ENCODE results near the gene RANBP3.
A peak's percentile ranks its signal among the peaks of the same experiment; 100 is the strongest.

RANBP3 gene

DNA sequence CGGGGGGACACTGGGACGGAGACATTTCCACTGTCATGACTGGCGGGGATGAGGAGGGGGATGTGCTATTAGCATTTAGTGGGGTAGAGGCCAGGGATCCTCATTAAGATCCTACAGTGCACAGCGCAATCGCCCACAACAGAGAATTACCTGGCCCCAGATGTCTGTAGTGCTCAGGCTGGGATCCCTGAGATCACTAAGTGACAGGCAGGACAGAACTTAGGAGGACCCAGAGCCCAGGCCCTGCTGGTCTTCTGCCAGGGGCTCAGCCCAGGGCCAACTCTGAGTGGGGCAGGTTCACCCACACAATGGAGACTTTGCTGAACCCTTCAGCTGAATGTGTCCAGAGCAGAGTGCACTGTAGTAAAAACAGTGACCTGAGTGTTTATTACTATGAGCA, 4.6 kb downstream of the RANBP3 start:
- H3K4ac ChIP-seq (ENCODE audit: low read depth, low read length), result peak overlapping the region; percentile 88
- H3K36me3 ChIP-seq (ENCODE audit: control insufficient read depth in 1 of 2, insufficient read depth in 2 of 2, low read length in 2 of 2), result peaks cover 11 to 17% of the 10 kb centered on the region in 2 experiments
- no peaks in the 10 kb centered on the region for H3K9me3 ChIP-seq (ENCODE audit: insufficient read depth, low read depth, low read length)
- no peak overlapping the region for H4K91ac ChIP-seq (ENCODE audit: low read depth, low read length)
- H4K8ac ChIP-seq (ENCODE audit: low read depth, low read length), result no peak overlapping the region
- no peak overlapping the region for H2AFZ ChIP-seq (ENCODE audit: insufficient read depth, low read length, poor library complexity)
- H2AK5ac ChIP-seq (ENCODE audit: low read length), result no peak overlapping the region
- no peaks in the 10 kb centered on the region for H3K27me3 ChIP-seq (ENCODE audit: insufficient read depth, low read length)
- WGBS (ENCODE audit: extremely low coverage, insufficient coverage, insufficient read length), result no CpG with 5 or more reads among the region's 5 CpGs
- no peak overlapping the region for H3K4me3 ChIP-seq (ENCODE audit: low read depth, low read length)
- peaks cover 5% of the 10 kb centered on the region for H3K79me1 ChIP-seq (ENCODE audit: low read length)
- no peak for DNase-seq
- H3K27ac ChIP-seq (ENCODE audit: low read depth, low read length), result no peak overlapping the region
- no peak overlapping the region for H2BK120ac ChIP-seq (ENCODE audit: insufficient read depth, low read length, poor library complexity)
- H3K18ac ChIP-seq (ENCODE audit: low read length), result no peak overlapping the region
- H3K9ac ChIP-seq (ENCODE audit: low read length), result no peak overlapping the region
- no peak overlapping the region for H3K14ac ChIP-seq (ENCODE audit: low read length)
- no peak overlapping the region for H4K12ac ChIP-seq (ENCODE audit: low read depth, low read length)
- no peak overlapping the region for H2BK5ac ChIP-seq (ENCODE audit: low read depth, low read length, poor library complexity)
- H3K4me2 ChIP-seq (ENCODE audit: low read length), result no peak overlapping the region
- peaks cover 35% of the 10 kb centered on the region for H3K79me2 ChIP-seq (ENCODE audit: control insufficient read depth, insufficient read depth, low read length, poor library complexity)
- H2BK12ac ChIP-seq (ENCODE audit: low read length), result no peak overlapping the region
- H3K4me1 ChIP-seq (ENCODE audit: control insufficient read depth in 1 of 2, insufficient read depth in 2 of 2, low read length in 2 of 2), result peaks cover 16 to 25% of the 10 kb centered on the region in 2 experiments
- H3K23ac ChIP-seq (ENCODE audit: low read length), result no peak overlapping the region

DNA sequence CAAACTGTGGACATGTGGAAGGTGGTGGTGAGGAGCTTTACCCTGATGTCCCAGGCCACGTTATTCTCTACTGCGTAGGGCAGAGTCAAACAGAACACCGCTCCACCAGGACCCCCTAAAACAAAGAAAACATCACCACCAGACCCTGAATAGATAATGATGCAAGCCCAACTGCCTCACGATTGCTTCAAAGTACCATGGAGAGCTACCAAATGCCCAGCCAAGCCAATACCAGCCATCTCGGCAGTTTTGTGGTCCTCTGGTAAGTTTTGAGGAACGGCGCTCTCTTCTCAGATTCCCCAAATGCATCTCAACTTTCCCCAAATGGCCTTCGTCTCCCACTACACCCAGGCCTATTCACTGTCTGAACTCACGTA, 5.6 kb downstream of the RANBP3 start:
- peaks cover 21 to 32% of the 10 kb centered on the region in 2 experiments for H3K4me1 ChIP-seq (ENCODE audit: control insufficient read depth in 1 of 2, insufficient read depth in 2 of 2, low read length in 2 of 2)
- H3K9ac ChIP-seq (ENCODE audit: low read length), result no peak overlapping the region
- H3K4ac ChIP-seq (ENCODE audit: low read depth, low read length), result peak overlapping the region; percentile 91
- no peak overlapping the region for H2AFZ ChIP-seq (ENCODE audit: insufficient read depth, low read length, poor library complexity)
- no peak for DNase-seq
- H2BK12ac ChIP-seq (ENCODE audit: low read length), result no peak overlapping the region
- H3K9me3 ChIP-seq (ENCODE audit: insufficient read depth, low read depth, low read length), result no peaks in the 10 kb centered on the region
- no peak overlapping the region for H3K18ac ChIP-seq (ENCODE audit: low read length)
- no peaks in the 10 kb centered on the region for H3K27me3 ChIP-seq (ENCODE audit: insufficient read depth, low read length)
- H3K79me2 ChIP-seq (ENCODE audit: control insufficient read depth, insufficient read depth, low read length, poor library complexity), result peaks cover 31% of the 10 kb centered on the region
- H3K79me1 ChIP-seq (ENCODE audit: low read length), result no peaks in the 10 kb centered on the region
- H4K91ac ChIP-seq (ENCODE audit: low read depth, low read length), result no peak overlapping the region
- peaks cover 11 to 17% of the 10 kb centered on the region in 2 experiments for H3K36me3 ChIP-seq (ENCODE audit: control insufficient read depth in 1 of 2, insufficient read depth in 2 of 2, low read length in 2 of 2)
- no CpG with 5 or more reads among the region's 9 CpGs for whole genome bisulfite sequencing (ENCODE audit: extremely low coverage, insufficient coverage, insufficient read length)
- no peak overlapping the region for H3K27ac ChIP-seq (ENCODE audit: low read depth, low read length)
- no peak overlapping the region for H2BK120ac ChIP-seq (ENCODE audit: insufficient read depth, low read length, poor library complexity)
- H3K14ac ChIP-seq (ENCODE audit: low read length), result no peak overlapping the region
- H3K4me3 ChIP-seq (ENCODE audit: low read depth, low read length), result no peak overlapping the region
- no peak overlapping the region for H4K8ac ChIP-seq (ENCODE audit: low read depth, low read length)
- H3K23ac ChIP-seq (ENCODE audit: low read length), result no peak overlapping the region
- H2BK5ac ChIP-seq (ENCODE audit: low read depth, low read length, poor library complexity), result no peak overlapping the region
- H3K4me2 ChIP-seq (ENCODE audit: low read length), result no peak overlapping the region
- no peak overlapping the region for H2AK5ac ChIP-seq (ENCODE audit: low read length)
- H4K12ac ChIP-seq (ENCODE audit: low read depth, low read length), result no peak overlapping the region

GRCh38 chr19:5971714-5972354, 6.1 kb downstream of the RANBP3 start:
- Histone ChIP-seq H3K14ac (ENCODE audit: low read length) (no peak overlapping the region), H3K23ac (ENCODE audit: low read length) (no peak overlapping the region), H2BK5ac (ENCODE audit: low read depth, low read length, poor library complexity) (no peak overlapping the region), H2AFZ (ENCODE audit: insufficient read depth, low read length, poor library complexity) (no peak overlapping the region), H2BK12ac (ENCODE audit: low read length) (no peak overlapping the region), H3K36me3 (ENCODE audit: control insufficient read depth in 1 of 2, insufficient read depth in 2 of 2, low read length in 2 of 2) (peaks cover 11 to 17% of the 10 kb centered on the region in 2 experiments), H3K9me3 (ENCODE audit: insufficient read depth, low read depth, low read length) (no peaks in the 10 kb centered on the region), H3K4me2 (ENCODE audit: low read length) (no peak overlapping the region), H4K12ac (ENCODE audit: low read depth, low read length) (no peak overlapping the region), H2BK120ac (ENCODE audit: insufficient read depth, low read length, poor library complexity) (no peak overlapping the region), H3K9ac (ENCODE audit: low read length) (no peak overlapping the region), H3K27ac (ENCODE audit: low read depth, low read length) (no peak overlapping the region), H3K4me1 (ENCODE audit: control insufficient read depth in 1 of 2, insufficient read depth in 2 of 2, low read length in 2 of 2) (peaks cover 24 to 33% of the 10 kb centered on the region in 2 experiments), H3K18ac (ENCODE audit: low read length) (no peak overlapping the region), H3K4me3 (ENCODE audit: low read depth, low read length) (no peak overlapping the region), H3K79me2 (ENCODE audit: control insufficient read depth, insufficient read depth, low read length, poor library complexity) (peaks cover 28% of the 10 kb centered on the region), H3K79me1 (ENCODE audit: low read length) (no peaks in the 10 kb centered on the region), H2AK5ac (ENCODE audit: low read length) (no peak overlapping the region), H3K27me3 (ENCODE audit: insufficient read depth, low read length) (no peaks in the 10 kb centered on the region), H4K8ac (ENCODE audit: low read depth, low read length) (no peak overlapping the region), H3K4ac (ENCODE audit: low read depth, low read length) (peak overlapping the region; percentile 91), H4K91ac (ENCODE audit: low read depth, low read length) (no peak overlapping the region)
- WGBS (ENCODE audit: extremely low coverage, insufficient coverage, insufficient read length), result no CpG with 5 or more reads among the region's 2 CpGs
- no peak for DNase-seq

- Histone ChIP-seq H3K4me2 (ENCODE audit: low read length) (no peak overlapping the region), H3K4me1 (ENCODE audit: control insufficient read depth in 1 of 2, insufficient read depth in 2 of 2, low read length in 2 of 2) (peaks cover 32 to 43% of the 10 kb centered on the region in 2 experiments), H4K8ac (ENCODE audit: low read depth, low read length) (no peak overlapping the region), H3K79me2 (ENCODE audit: control insufficient read depth, insufficient read depth, low read length, poor library complexity) (peaks cover 24% of the 10 kb centered on the region), H3K36me3 (ENCODE audit: control insufficient read depth in 1 of 2, insufficient read depth in 2 of 2, low read length in 2 of 2) (peaks cover 11 to 18% of the 10 kb centered on the region in 2 experiments), H3K18ac (ENCODE audit: low read length) (no peak overlapping the region), H4K91ac (ENCODE audit: low read depth, low read length) (no peak overlapping the region), H3K79me1 (ENCODE audit: low read length) (peaks cover 2% of the 10 kb centered on the region), H3K23ac (ENCODE audit: low read length) (no peak overlapping the region), H3K4me3 (ENCODE audit: low read depth, low read length) (no peak overlapping the region), H3K4ac (ENCODE audit: low read depth, low read length) (no peak overlapping the region), H4K12ac (ENCODE audit: low read depth, low read length) (no peak overlapping the region), H2BK5ac (ENCODE audit: low read depth, low read length, poor library complexity) (no peak overlapping the region), H2AFZ (ENCODE audit: insufficient read depth, low read length, poor library complexity) (no peak overlapping the region), H3K14ac (ENCODE audit: low read length) (no peak overlapping the region), H2AK5ac (ENCODE audit: low read length) (no peak overlapping the region), H3K27ac (ENCODE audit: low read depth, low read length) (no peak overlapping the region), H3K9me3 (ENCODE audit: insufficient read depth, low read depth, low read length) (no peaks in the 10 kb centered on the region), H3K9ac (ENCODE audit: low read length) (no peak overlapping the region), H3K27me3 (ENCODE audit: insufficient read depth, low read length) (no peaks in the 10 kb centered on the region), H2BK120ac (ENCODE audit: insufficient read depth, low read length, poor library complexity) (no peak overlapping the region), H2BK12ac (ENCODE audit: low read length) (no peak overlapping the region)
- WGBS (ENCODE audit: extremely low coverage, insufficient coverage, insufficient read length), result no CpG with 5 or more reads among the region's 8 CpGs
- no peak for DNase-seq
These were observed 8.5 kb downstream of the RANBP3 start for GRCh38 chr19:5969476-5969875.

All from trophoblast cell (in vitro differentiated cells and primary cell).